Gastrocnemius medialis (tissue), 4 donors: ENCODE results near the gene KCNK2. TPM values are rescaled to one million over a fixed set of nuclear protein-coding genes. Genes with fewer than 3 reads are reported as not detected.

Experiments used
- ATAC-seq, 2 donors: fragments of 150-250 bp; one replicate each; pipeline ENCODE4 v1.9.1; 2016
- DNase-seq, 2 donors: peaks; one replicate each; pipeline ENCODE4 v3.0.0-alpha.2; 2019
- H3K27ac ChIP-seq, 4 donors: fragments of 200-600 bp; sonication (generic); 1 replicate in 1 of 4; 2 replicates in 3 of 4; pipeline ENCODE4 v1.5.1; 2016 to 2018; ENCODE audit warnings: mild to moderate bottlenecking in 2 of 4, moderate library complexity in 1 of 4
- H3K27me3 ChIP-seq, 3 donors: fragments of 200-600 bp; sonication (generic) in 2 of 3; 1 replicate in 1 of 3; 2 replicates in 2 of 3; pipeline versions ENCODE4 v1.5.1 to v1.6.0; 2016 to 2019; ENCODE audit warnings: mild to moderate bottlenecking in 1 of 3, moderate library complexity in 1 of 3
- H3K36me3 ChIP-seq, 2 donors: fragments of 200-600 bp; sonication (generic) in 1 of 2; one replicate each; pipeline ENCODE4 v1.5.1; 2017 to 2018
- H3K4me1 ChIP-seq, 2 donors: fragments of 200-600 bp; sonication (generic) in 1 of 2; one replicate each; pipeline ENCODE4 v1.5.1; 2016 to 2017; ENCODE audit warnings: mild to moderate bottlenecking in 2 of 2
- H3K4me3 ChIP-seq, 4 donors: fragments of 200-600 bp; sonication (generic) in 3 of 4; 1 replicate in 1 of 4; 2 replicates in 3 of 4; pipeline ENCODE4 v1.5.1; 2016 to 2019; ENCODE audit warnings: mild to moderate bottlenecking in 2 of 4
- H3K9me3 ChIP-seq, 3 donors: fragments of 200-600 bp; sonication (generic) in 2 of 3; 1 replicate in 1 of 3; 2 replicates in 2 of 3; pipeline ENCODE4 v1.5.1; 2016 to 2019
- CTCF ChIP-seq, 5 experiments: fragments of 450-650 bp in 3 of 5; fragments of 200-600 bp in 2 of 5; sonication (generic) in 2 of 5; IDR thresholded peaks in 4 of 5; conservative IDR thresholded peaks in 1 of 5; 1 replicate in 4 of 5; 2 replicates in 1 of 5; pipeline ENCODE4 v1.5.1; 2016 to 2019; ENCODE audit warnings: antibody characterized with exemption in 5 of 5, mild to moderate bottlenecking in 3 of 5, moderate library complexity in 3 of 5
- POLR2A ChIP-seq, 2 donors: fragments of 450-650 bp; IDR thresholded peaks; one replicate each; pipeline ENCODE4 v1.6.1; 2017; ENCODE audit warnings: antibody characterized with exemption in 2 of 2, mild to moderate bottlenecking in 2 of 2, moderate library complexity in 2 of 2
- in situ Hi-C, 4 donors: fragments of 200-750 bp; cut with MboI; loops; one replicate each; pipeline versions ENCODE4 v1.15.0 to v1.8.0; 2017; ENCODE audit warnings: low sequenced_read_pairs in 4 of 4
- intact Hi-C: fragments of 100-400 bp; cut with DNase I; formaldehyde crosslinking; loops from one replicate; pipeline ENCODE4 v1.15.1; 2023; ENCODE audit warnings: low total_unique reads
- total RNA-seq, 4 donors: library from RNA; depleted of rRNA; stranded (reverse); fragments of >200 nt; gene quantifications; one replicate each; pipeline versions ENCODE4 v1.1.0 to v1.2.3, GENCODE V29; 2016

Gene KCNK2
- total RNA-seq, 4 donors from 2014 or later: 0.56 to 2.4 (median 0.97) TPM

GRCh38 chr1:215228193-215228592, 145.7 kb downstream of the KCNK2 start:
- no peak for TF ChIP-seq CTCF (IDR thresholded peaks at IDR 0.05 in 4 of 5, conservative IDR thresholded peaks at IDR 0.05 in 1 of 5)
- TF ChIP-seq POLR2A (IDR thresholded peaks at IDR 0.05): no peak
- in situ Hi-C loops (no loop called here), intact Hi-C loops (no loop called here)
- Histone ChIP-seq H3K4me1 (no peaks in the 10 kb centered on the region), H3K27me3 (no peaks in the 10 kb centered on the region), H3K36me3 (no peaks in the 10 kb centered on the region), H3K9me3 (no peaks in the 10 kb centered on the region), H3K27ac (no peak overlapping the region), H3K4me3 (no peak overlapping the region)
- no peak for ATAC-seq
- no peak for DNase-seq

- H3K36me3 ChIP-seq: no peaks in the 10 kb centered on the region
- H3K9me3 ChIP-seq: no peaks in the 10 kb centered on the region
- H3K4me3 ChIP-seq: no peak overlapping the region
- intact Hi-C loops (no loop called here), in situ Hi-C loops (no loop called here)
- H3K4me1 ChIP-seq: no peaks in the 10 kb centered on the region
- no peak for ATAC-seq
- no peaks in the 10 kb centered on the region for H3K27me3 ChIP-seq
- DNase-seq: no peak
- no peak overlapping the region for H3K27ac ChIP-seq
- TF ChIP-seq POLR2A (IDR thresholded peaks at IDR 0.05) (no peak), CTCF (IDR thresholded peaks at IDR 0.05 in 4 of 5, conservative IDR thresholded peaks at IDR 0.05 in 1 of 5) (no peak)
Observed at GRCh38 chr1:215241451-215241850, 158.9 kb downstream of the KCNK2 start.

- ATAC-seq (no peak), DNase-seq (no peak)
- intact Hi-C loops: no loop called here
- no peaks in the 10 kb centered on the region for H3K36me3 ChIP-seq
- no peaks in the 10 kb centered on the region for H3K4me1 ChIP-seq
- no peak overlapping the region for H3K27ac ChIP-seq
- in situ Hi-C loops: no loop called here
- H3K27me3 ChIP-seq: no peaks in the 10 kb centered on the region
- H3K4me3 ChIP-seq: no peak overlapping the region
- H3K9me3 ChIP-seq: no peaks in the 10 kb centered on the region
- no peak for TF ChIP-seq POLR2A (IDR thresholded peaks at IDR 0.05)
Observed at GRCh38 chr1:215243345-215244054, 161.0 kb downstream of the KCNK2 start.

GRCh38 chr1:215250913-215251312, 168.4 kb downstream of the KCNK2 start:
- intact Hi-C loops: no loop called here
- no peaks in the 10 kb centered on the region for H3K9me3 ChIP-seq
- no peak overlapping the region for H3K4me3 ChIP-seq
- ATAC-seq (no peak), DNase-seq (no peak)
- no peaks in the 10 kb centered on the region for H3K36me3 ChIP-seq
- H3K27ac ChIP-seq: no peak overlapping the region
- no peaks in the 10 kb centered on the region for H3K4me1 ChIP-seq
- in situ Hi-C loops: no loop called here
- H3K27me3 ChIP-seq: no peaks in the 10 kb centered on the region
- TF ChIP-seq POLR2A (IDR thresholded peaks at IDR 0.05) (no peak), CTCF (IDR thresholded peaks at IDR 0.05 in 4 of 5, conservative IDR thresholded peaks at IDR 0.05 in 1 of 5) (no peak)

GRCh38 chr1:215251428-215251827, 168.9 kb downstream of the KCNK2 start:
- H3K4me3 ChIP-seq: no peak overlapping the region
- intact Hi-C loops (no loop called here), in situ Hi-C loops (no loop called here)
- TF ChIP-seq POLR2A (IDR thresholded peaks at IDR 0.05) (no peak), CTCF (IDR thresholded peaks at IDR 0.05 in 4 of 5, conservative IDR thresholded peaks at IDR 0.05 in 1 of 5) (no peak)
- DNase-seq (no peak), ATAC-seq (no peak)
- no peaks in the 10 kb centered on the region for H3K4me1 ChIP-seq
- H3K27me3 ChIP-seq: no peaks in the 10 kb centered on the region
- H3K9me3 ChIP-seq: no peaks in the 10 kb centered on the region
- no peaks in the 10 kb centered on the region for H3K36me3 ChIP-seq
- H3K27ac ChIP-seq: no peak overlapping the region
